ENCODE results near the gene AUNIP.

AUNIP gene

DNA sequence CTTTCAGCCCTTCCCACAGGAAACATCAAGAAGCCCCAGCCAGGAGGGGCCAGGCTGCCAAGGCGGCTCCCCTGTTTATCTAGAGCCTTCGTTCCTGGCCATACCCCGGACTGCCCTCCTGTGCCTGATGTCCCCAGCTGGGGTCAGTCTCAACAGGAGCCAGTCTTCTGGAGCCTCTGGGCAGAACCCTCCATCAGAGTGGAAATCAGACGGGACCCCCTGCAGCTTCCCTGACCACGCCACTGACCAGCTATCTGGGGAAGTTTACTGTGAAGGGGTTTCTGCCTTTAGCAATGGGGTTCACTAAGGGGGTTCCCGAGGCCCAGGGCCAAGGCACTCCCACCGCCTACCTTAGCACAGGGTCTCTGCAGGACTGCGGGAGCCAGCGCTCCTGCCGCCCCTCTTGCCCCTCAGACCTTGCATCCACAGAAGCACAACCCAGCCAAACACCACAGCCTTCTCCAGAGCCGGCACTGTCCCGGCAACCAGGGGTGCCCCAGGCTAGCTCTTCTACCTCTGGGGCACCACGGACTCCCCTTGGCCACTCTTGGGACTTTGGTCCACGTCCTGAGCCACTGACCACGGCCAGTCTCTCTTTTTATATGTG, 43.0 kb downstream of the AUNIP start:
- WGBS, 2 experiments: 93 to 95% methylated on average over 15 of the region's 15 CpGs
- no peak overlapping the region for H3K27ac ChIP-seq (ENCODE audit: insufficient read depth, low read depth, low read length, poor library complexity, severe bottlenecking)
- no peak overlapping the region for H3K4me3 ChIP-seq (ENCODE audit: insufficient read depth, low read depth, low read length)
- H3K4me1 ChIP-seq (ENCODE audit: control insufficient read depth, insufficient read depth, low read length): peaks cover 12% of the 10 kb centered on the region
- peaks cover 4% of the 10 kb centered on the region for H3K27me3 ChIP-seq (ENCODE audit: control insufficient read depth, insufficient read depth, low read length, poor library complexity, severe bottlenecking)
- H3K9me3 ChIP-seq (ENCODE audit: control insufficient read depth, low read length): no peaks in the 10 kb centered on the region
- peaks cover 14% of the 10 kb centered on the region for H3K36me3 ChIP-seq (ENCODE audit: control insufficient read depth, insufficient read depth, low read length)

DNA sequence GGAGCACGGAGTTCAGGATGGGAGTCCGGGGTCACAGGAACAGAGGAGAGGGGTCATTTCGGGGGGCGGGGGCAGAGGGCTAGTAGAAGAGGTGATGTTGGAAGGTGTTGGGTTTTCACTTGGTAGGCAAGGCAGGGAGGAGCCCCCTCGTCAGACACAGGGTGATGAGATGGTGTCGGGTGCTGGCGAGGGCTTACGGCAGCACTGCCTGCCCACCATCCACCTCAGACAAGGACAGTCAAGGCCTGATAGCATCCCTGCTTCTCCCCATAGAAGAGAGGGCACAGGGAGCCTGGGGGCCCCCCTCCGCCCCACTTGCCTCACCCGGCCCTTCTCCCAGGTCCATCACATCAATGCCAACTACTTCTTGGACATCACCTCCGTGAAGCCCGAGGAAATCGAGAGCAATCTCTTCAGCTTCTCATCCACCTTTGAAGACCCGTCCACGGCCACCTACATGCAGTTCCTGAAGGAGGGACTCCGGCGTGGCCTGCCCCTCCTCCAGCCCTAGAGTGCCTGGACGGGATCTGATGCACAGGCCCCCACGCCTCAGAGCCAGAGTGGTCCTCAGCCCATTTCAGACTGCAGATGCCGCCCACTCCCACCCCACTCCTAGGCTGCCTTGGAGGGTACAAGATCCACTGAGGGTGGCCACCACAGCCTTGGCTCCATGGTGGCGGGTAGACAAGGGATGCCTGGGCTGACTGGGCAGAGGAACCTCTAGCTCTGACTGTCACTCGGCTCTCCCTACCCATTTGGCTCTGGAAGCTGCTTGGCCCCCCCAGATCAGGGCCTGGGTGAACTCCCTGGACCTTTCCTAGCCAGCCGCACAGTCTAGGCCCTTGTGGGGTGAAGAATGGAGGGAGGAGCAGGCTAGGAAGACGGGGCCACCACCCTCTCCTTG, 43.8 kb downstream of the AUNIP start:
- 95 to 96% methylated on average over 24 of the region's 24 CpGs for WGBS, 2 experiments
- no peaks in the 10 kb centered on the region for H3K9me3 ChIP-seq (ENCODE audit: control insufficient read depth, low read length)

DNA sequence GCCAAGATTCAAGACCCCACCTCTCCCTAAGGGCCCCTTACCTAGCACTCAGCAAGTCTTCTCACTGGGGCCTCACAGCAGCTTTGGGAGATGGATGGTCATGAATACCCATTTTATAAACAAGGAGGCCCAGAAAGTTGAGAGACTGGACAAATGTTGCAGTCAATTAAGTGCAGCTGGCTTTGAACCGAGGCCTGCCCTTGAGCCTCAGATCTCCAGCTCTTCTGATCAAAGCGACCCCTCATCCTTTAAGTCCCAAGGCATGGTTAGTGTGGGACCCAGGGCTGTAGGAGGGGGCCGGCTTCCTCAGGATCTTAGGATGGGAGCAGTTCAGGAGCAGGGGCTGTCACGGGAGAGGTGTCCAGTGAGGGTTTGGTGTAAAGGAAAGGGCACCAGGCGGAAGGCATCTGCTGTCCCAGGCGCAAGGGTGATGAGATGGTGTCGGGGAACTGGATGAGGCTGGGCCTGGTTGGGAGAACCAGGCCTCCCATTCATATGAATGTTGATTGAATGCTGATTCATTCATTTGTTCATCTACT, 44.6 kb downstream of the AUNIP start:
- H3K27ac ChIP-seq (ENCODE audit: insufficient read depth, low read depth, low read length, poor library complexity, severe bottlenecking): no peak overlapping the region
- H3K9me3 ChIP-seq (ENCODE audit: control insufficient read depth, low read length): no peaks in the 10 kb centered on the region
- H3K36me3 ChIP-seq (ENCODE audit: control insufficient read depth, insufficient read depth, low read length): peaks cover 14% of the 10 kb centered on the region
- H3K4me1 ChIP-seq (ENCODE audit: control insufficient read depth, insufficient read depth, low read length): peaks cover 7% of the 10 kb centered on the region
- WGBS, 2 experiments: 95 to 96% methylated on average over 7 of the region's 7 CpGs
- no peaks in the 10 kb centered on the region for H3K27me3 ChIP-seq (ENCODE audit: control insufficient read depth, insufficient read depth, low read length, poor library complexity, severe bottlenecking)
- H3K4me3 ChIP-seq (ENCODE audit: insufficient read depth, low read depth, low read length): no peak overlapping the region

More for the DNA sequence above, 43.8 kb downstream of the AUNIP start:
- Histone ChIP-seq H3K4me1 (ENCODE audit: control insufficient read depth, insufficient read depth, low read length) (peaks cover 7% of the 10 kb centered on the region), H3K4me3 (ENCODE audit: insufficient read depth, low read depth, low read length) (no peak overlapping the region), H3K27me3 (ENCODE audit: control insufficient read depth, insufficient read depth, low read length, poor library complexity, severe bottlenecking) (no peaks in the 10 kb centered on the region), H3K36me3 (ENCODE audit: control insufficient read depth, insufficient read depth, low read length) (peaks cover 14% of the 10 kb centered on the region), H3K27ac (ENCODE audit: insufficient read depth, low read depth, low read length, poor library complexity, severe bottlenecking) (no peak overlapping the region)

DNA sequence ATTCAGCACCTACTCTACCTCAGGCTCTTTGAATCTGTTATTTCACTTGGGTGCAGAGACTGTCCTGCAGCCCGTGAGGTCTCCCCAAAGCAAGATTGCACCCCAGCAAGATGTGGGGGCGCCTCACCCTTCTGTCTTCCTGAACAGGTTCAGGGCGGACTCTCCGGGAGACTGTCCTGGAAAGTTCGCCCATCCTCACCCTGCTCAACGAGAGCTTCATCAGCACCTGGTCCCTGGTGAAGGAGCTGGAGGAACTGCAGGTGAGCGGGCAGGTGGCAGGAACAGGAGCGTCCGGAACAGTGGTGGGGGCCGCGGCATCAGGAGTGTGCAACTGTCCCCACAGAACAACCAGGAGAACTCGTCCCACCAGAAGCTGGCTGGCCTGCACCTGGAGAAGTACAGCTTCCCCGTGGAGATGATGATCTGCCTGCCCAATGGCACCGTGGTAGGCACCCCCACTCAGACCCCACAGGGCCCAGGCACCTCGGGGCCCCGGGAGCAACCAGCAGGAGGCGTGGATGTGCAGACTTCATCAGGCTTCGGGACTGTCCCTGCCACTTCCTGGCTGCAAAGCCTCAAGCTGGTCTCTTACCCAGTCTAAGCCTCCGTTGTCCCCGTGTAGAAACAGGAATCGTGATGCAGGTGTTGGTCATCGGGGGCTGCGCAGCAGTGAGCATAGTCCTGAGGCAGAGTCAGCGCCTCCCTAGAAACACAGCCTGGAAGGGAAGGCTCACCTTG, 45.4 kb downstream of the AUNIP start:
- no peaks in the 10 kb centered on the region for H3K9me3 ChIP-seq (ENCODE audit: control insufficient read depth, low read length)
- no peak overlapping the region for H3K27ac ChIP-seq (ENCODE audit: insufficient read depth, low read depth, low read length, poor library complexity, severe bottlenecking)
- H3K4me3 ChIP-seq (ENCODE audit: insufficient read depth, low read depth, low read length): no peak overlapping the region
- no peaks in the 10 kb centered on the region for H3K27me3 ChIP-seq (ENCODE audit: control insufficient read depth, insufficient read depth, low read length, poor library complexity, severe bottlenecking)
- 94 to 95% methylated on average over 24 of the region's 24 CpGs for WGBS, 2 experiments
- H3K4me1 ChIP-seq (ENCODE audit: control insufficient read depth, insufficient read depth, low read length): peaks cover 6% of the 10 kb centered on the region
- peaks cover 14% of the 10 kb centered on the region for H3K36me3 ChIP-seq (ENCODE audit: control insufficient read depth, insufficient read depth, low read length)

DNA sequence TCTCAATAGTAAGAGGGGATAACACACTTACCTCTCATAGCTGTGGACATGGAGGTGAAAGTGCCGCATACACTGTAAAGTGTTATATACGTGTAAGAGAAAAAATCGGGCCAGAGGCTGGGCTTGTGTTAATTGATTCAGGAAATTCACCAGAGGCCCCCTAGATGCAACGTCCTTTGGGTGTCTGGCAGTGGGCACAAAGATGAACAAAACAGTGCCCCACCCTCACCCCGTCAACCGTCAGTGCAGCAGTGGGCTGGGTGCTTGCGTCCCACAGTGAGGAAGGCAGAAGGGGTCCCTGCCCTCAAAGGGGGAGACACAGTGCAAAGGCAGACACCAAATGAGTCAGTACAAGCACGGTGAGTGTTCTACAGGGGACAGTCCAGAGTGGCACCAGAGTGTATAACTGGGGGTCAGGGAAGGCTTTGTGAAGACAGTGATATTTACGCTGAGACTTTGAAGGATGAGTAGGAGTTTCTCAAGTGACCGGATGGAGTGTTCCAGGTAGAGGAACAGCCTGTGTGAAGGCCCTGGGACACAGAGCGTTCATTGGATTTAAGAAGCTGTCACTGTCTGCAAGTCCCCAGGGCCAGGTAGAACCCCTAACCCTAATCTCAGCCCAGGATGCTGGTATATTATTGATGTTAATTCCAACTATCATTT, 46.1 kb downstream of the AUNIP start:
- Histone ChIP-seq H3K4me3 (ENCODE audit: insufficient read depth, low read depth, low read length) (no peak overlapping the region), H3K9me3 (ENCODE audit: control insufficient read depth, low read length) (no peaks in the 10 kb centered on the region), H3K27me3 (ENCODE audit: control insufficient read depth, insufficient read depth, low read length, poor library complexity, severe bottlenecking) (no peaks in the 10 kb centered on the region), H3K4me1 (ENCODE audit: control insufficient read depth, insufficient read depth, low read length) (no peaks in the 10 kb centered on the region), H3K27ac (ENCODE audit: insufficient read depth, low read depth, low read length, poor library complexity, severe bottlenecking) (no peak overlapping the region), H3K36me3 (ENCODE audit: control insufficient read depth, insufficient read depth, low read length) (peaks cover 20% of the 10 kb centered on the region)
- WGBS, 2 experiments: 87 to 91% methylated on average over 11 of the region's 11 CpGs

DNA sequence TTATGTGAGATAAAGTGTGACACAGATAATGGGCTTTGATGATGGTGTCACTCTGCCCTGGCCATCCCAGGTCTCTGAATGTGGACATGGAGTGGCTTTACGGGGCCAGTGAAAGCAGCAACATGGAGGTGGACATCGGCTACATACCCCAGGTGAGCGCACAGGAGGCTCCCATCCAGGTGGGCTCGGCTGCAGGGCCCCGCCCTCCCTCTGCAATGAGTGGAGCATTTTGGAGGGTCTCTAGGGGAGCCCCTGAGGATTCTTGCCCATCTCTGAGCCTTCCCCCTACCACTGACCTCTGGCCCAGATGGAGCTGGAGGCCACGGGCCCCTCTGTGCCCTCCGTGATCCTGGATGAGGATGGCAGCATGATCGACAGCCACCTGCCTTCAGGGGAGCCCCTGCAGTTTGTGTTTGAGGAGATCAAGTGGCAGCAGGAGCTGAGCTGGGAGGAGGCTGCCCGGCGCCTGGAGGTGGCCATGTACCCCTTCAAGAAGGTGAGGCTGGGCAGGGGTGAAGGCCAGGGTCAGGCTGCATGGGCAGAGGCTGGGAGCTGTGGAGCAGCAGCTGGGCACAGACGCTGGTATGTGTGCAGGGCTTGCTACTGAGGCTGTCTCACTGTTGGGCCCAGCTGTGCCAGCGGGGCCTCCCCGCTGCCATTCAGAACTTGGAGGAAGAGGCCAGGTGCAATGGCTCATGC, 47.7 kb downstream of the AUNIP start:
- no peaks in the 10 kb centered on the region for H3K9me3 ChIP-seq (ENCODE audit: control insufficient read depth, low read length)
- peaks cover 20% of the 10 kb centered on the region for H3K36me3 ChIP-seq (ENCODE audit: control insufficient read depth, insufficient read depth, low read length)
- no peak overlapping the region for H3K4me3 ChIP-seq (ENCODE audit: insufficient read depth, low read depth, low read length)
- H3K27ac ChIP-seq (ENCODE audit: insufficient read depth, low read depth, low read length, poor library complexity, severe bottlenecking): no peak overlapping the region
- WGBS, 2 experiments: 93 to 95% methylated on average over 13 of the region's 13 CpGs
- no peaks in the 10 kb centered on the region for H3K4me1 ChIP-seq (ENCODE audit: control insufficient read depth, insufficient read depth, low read length)
- no peaks in the 10 kb centered on the region for H3K27me3 ChIP-seq (ENCODE audit: control insufficient read depth, insufficient read depth, low read length, poor library complexity, severe bottlenecking)

DNA sequence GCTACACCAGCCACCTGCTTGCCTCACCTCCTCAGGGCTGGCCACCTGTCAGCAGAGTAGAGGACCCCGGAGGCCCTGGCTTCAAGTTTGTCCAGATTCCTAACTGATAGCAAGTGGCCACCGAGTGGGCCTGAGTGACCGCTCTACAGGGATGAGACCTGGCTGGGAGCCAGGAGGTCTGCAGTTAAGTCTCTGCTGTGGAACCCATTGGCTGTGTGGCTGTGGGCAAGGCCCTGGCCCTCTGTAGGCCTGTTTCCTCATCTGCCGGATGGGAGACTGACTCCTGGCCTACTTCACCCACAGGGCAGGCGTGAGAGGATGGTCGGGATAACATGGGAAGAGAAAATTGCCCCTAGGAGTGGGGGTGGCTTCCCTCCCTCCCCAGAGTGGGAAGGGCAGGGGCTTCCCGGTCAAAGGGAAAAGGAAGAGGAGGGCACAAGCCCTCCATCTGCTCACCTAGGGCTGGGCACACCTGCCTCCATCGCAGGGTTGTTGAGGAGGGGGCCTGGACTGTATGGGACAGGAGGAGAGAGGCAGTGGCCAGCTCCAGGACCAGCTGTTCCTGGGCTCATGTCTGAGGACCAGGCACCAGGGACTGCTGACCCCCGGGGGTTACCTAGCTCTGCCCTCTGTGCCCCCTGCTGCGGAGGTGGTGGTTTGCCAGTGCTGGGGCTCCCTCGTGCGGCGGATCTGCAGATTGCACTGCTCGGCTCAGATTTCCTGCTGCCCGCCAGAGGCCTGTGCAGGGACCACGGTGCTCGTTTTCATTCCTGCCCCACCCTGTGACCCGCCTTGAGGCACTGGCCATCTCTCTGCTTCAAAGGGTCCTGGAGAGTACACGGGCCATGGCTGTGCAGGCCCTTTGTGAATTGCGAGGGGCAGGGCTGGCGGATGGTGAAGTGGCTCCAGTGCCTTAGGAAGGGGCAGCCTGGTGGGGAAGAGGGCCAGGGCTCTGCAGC, 48.6 kb downstream of the AUNIP start:
- Histone ChIP-seq H3K4me3 (ENCODE audit: insufficient read depth, low read depth, low read length) (no peak overlapping the region), H3K27ac (ENCODE audit: insufficient read depth, low read depth, low read length, poor library complexity, severe bottlenecking) (no peak overlapping the region), H3K36me3 (ENCODE audit: control insufficient read depth, insufficient read depth, low read length) (peaks cover 16% of the 10 kb centered on the region), H3K4me1 (ENCODE audit: control insufficient read depth, insufficient read depth, low read length) (no peaks in the 10 kb centered on the region), H3K27me3 (ENCODE audit: control insufficient read depth, insufficient read depth, low read length, poor library complexity, severe bottlenecking) (no peaks in the 10 kb centered on the region), H3K9me3 (ENCODE audit: control insufficient read depth, low read length) (no peaks in the 10 kb centered on the region)
- 48 to 50% methylated on average over 21 of the region's 21 CpGs for WGBS, 2 experiments

DNA sequence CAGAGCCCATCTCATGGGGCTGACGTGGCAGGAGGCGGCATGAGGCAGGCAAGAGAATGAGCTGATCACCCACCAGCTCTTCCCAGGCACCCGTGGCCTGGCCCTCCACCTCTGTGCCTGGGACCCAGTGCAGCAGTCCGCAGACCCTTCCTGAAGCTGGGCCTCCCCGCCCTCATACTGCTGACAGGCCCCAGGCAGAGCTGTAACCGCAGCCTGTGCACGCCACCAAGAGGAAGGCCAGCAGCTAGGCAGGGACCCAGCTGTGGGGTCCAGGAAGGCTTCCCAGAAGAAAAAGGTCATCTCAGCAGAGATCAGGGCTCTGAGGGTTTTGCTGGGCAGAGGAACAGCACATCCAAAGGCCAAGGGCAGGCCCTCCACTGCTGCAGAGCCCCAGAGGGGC, 49.3 kb downstream of the AUNIP start:
- Histone ChIP-seq H3K9me3 (ENCODE audit: control insufficient read depth, low read length) (no peaks in the 10 kb centered on the region), H3K27ac (ENCODE audit: insufficient read depth, low read depth, low read length, poor library complexity, severe bottlenecking) (no peak overlapping the region), H3K36me3 (ENCODE audit: control insufficient read depth, insufficient read depth, low read length) (peaks cover 13% of the 10 kb centered on the region), H3K27me3 (ENCODE audit: control insufficient read depth, insufficient read depth, low read length, poor library complexity, severe bottlenecking) (no peaks in the 10 kb centered on the region), H3K4me1 (ENCODE audit: control insufficient read depth, insufficient read depth, low read length) (peaks cover 3% of the 10 kb centered on the region), H3K4me3 (ENCODE audit: insufficient read depth, low read depth, low read length) (no peak overlapping the region)
- WGBS, 2 experiments: 90 to 91% methylated on average over 7 of the region's 7 CpGs

Data from ectodermal cell (in vitro differentiated cells).